GM19239 (cell line): ENCODE results near the gene BSDC1.
A peak's percentile ranks its signal among the peaks of the same experiment; 100 is the strongest.

Source experiments
- DNase-seq: peaks from one replicate; pipeline ENCODE4 v3.0.0; 2011; ENCODE audit warnings: low spot score; ENCODE audit not compliant: insufficient read length
- FAIRE-seq: peaks from 2 replicates; lab custom pipeline; 2011; peaks lifted over from hg19 to GRCh38; lab: Jason Lieb, UNC

Gene BSDC1

GRCh38 chr1:32339363-32339978 lies 54.8 kb downstream of the BSDC1 start:
- FAIRE-seq (peak; percentile 76), DNase-seq (no peak)

- FAIRE-seq (no peak), DNase-seq (no peak)
Measured at GRCh38 chr1:32338637-32339145, 55.5 kb downstream of the BSDC1 start.

GRCh38 chr1:32337855-32338636 lies 56.2 kb downstream of the BSDC1 start:
- DNase-seq (no peak), FAIRE-seq (no peak)

- FAIRE-seq: peak; percentile 90
- DNase-seq: no peak
Measured at GRCh38 chr1:32336963-32337675, 57.1 kb downstream of the BSDC1 start.

GRCh38 chr1:32336591-32336932 lies 57.7 kb downstream of the BSDC1 start:
- no peak for FAIRE-seq
- no peak for DNase-seq

- FAIRE-seq: no peak
- peak; percentile 65 for DNase-seq
Measured at GRCh38 chr1:32335790-32336590, 58.3 kb downstream of the BSDC1 start, which contains the start of gene MARCKSL1. Gene MARCKSL1, minus strand, starts transcription at chr1:32336233. Its CDS starts 200 bp downstream, at chr1:32336033.

- DNase-seq (no peak), FAIRE-seq (no peak)
Measured at GRCh38 chr1:32335535-32335789, 58.8 kb downstream of the BSDC1 start.

GRCh38 chr1:32334864-32335534 lies 59.2 kb downstream of the BSDC1 start:
- FAIRE-seq: peak; percentile 68
- DNase-seq: no peak

GRCh38 chr1:32334274-32334861 lies 59.9 kb downstream of the BSDC1 start:
- DNase-seq: no peak
- peak; percentile 53 for FAIRE-seq

GRCh38 chr1:32333251-32333963 lies 60.8 kb downstream of the BSDC1 start:
- no peak for DNase-seq
- no peak for FAIRE-seq

- DNase-seq (no peak), FAIRE-seq (no peak)
Measured at GRCh38 chr1:32332290-32333079, 61.8 kb downstream of the BSDC1 start.

GRCh38 chr1:32331549-32331948 lies 62.7 kb downstream of the BSDC1 start:
- DNase-seq (no peak), FAIRE-seq (no peak)

GRCh38 chr1:32330558-32331151 lies 63.6 kb downstream of the BSDC1 start:
- DNase-seq (no peak), FAIRE-seq (no peak)

- DNase-seq (no peak), FAIRE-seq (no peak)
Measured at GRCh38 chr1:32329931-32330466, 64.2 kb downstream of the BSDC1 start.

GRCh38 chr1:32327204-32327603 lies 67.0 kb downstream of the BSDC1 start:
- DNase-seq (no peak), FAIRE-seq (no peak)

- FAIRE-seq (peak; percentile 47), DNase-seq (no peak)
Measured at GRCh38 chr1:32321712-32322291, 72.4 kb downstream of the BSDC1 start.
